OCI-LY3 (cell line): ENCODE measurements around the gene AATF.

Experiments used
- H2AFZ ChIP-seq: fragments of 200-600, 300-600 bp; shearing (Covaris generic); 2 replicates; pipeline ENCODE4 v1.6.0; 2014; ENCODE audit warnings: antibody characterized with exemption, low read depth, low read length
- H3K27ac ChIP-seq: fragments of 200-600, 300-600 bp; sonication (generic); 2 replicates; pipeline ENCODE4 v1.5.1; 2014; ENCODE audit warnings: mild to moderate bottlenecking, low read length, moderate library complexity, mixed read lengths
- H3K27me3 ChIP-seq: fragments of 200-600, 300-600 bp; sonication (generic); 2 replicates; pipeline ENCODE4 v1.6.1; 2014; ENCODE audit warnings: low read depth, low read length, mixed read lengths
- H3K36me3 ChIP-seq: fragments of 200-600, 300-600 bp; sonication (generic); replicated peaks from 2 replicates; pipeline ENCODE3; 2014; ENCODE audit warnings: low read depth, low read length, mixed read lengths
- H3K4me1 ChIP-seq: fragments of 300-600, 200-600 bp; sonication (generic); 2 replicates; pipeline ENCODE4 v1.6.1; 2014; ENCODE audit warnings: low read length, mixed read lengths
- H3K4me2 ChIP-seq: fragments of 200-600, 300-600 bp; sonication (generic); 2 replicates; pipeline ENCODE4 v1.6.1; 2014; ENCODE audit warnings: low read length, mixed read lengths
- H3K4me3 ChIP-seq: fragments of 300-600, 200-600 bp; sonication (generic); 2 replicates; pipeline ENCODE4 v1.5.1; 2014; ENCODE audit warnings: antibody characterized with exemption, mild to moderate bottlenecking, low read length, moderate library complexity
- H3K79me2 ChIP-seq: fragments of 300-600, 200-600 bp; shearing (Covaris generic); 2 replicates; pipeline ENCODE4 v1.6.1; 2014; ENCODE audit warnings: mild to moderate bottlenecking, low read length, mixed read lengths
- H3K9ac ChIP-seq: fragments of 300-600, 200-600 bp; shearing (Covaris generic); 2 replicates; pipeline ENCODE4 v1.6.0; 2014; ENCODE audit warnings: mild to moderate bottlenecking, low read length, moderate library complexity
- H3K9me3 ChIP-seq: fragments of 200-600, 300-600 bp; shearing (Covaris generic); 2 replicates; pipeline ENCODE4 v1.6.1; 2014; ENCODE audit warnings: low read length, mixed read lengths; ENCODE audit not compliant: insufficient read depth
- H4K20me1 ChIP-seq: fragments of 200-600, 300-600 bp; sonication (generic); 2 replicates; pipeline ENCODE4 v1.6.1; 2016; ENCODE audit warnings: low read length, mixed read lengths; ENCODE audit not compliant: insufficient read depth
- EZH2phosphoT487 ChIP-seq: fragments of 200-600 bp; shearing (Covaris generic); IDR thresholded peaks from 2 replicates; pipeline ENCODE4 v1.6.1; 2018; ENCODE audit warnings: antibody characterized with exemption, mixed run types, low read depth
- TF ChIP-seq, protein P1 (sequence below): fragments of 200-600, 300-600 bp; sonication (generic); IDR thresholded peaks from 2 replicates; pipeline ENCODE4 v1.5.1; 2014; ENCODE audit warnings: antibody characterized with exemption, low read length, low read depth

Gene AATF

DNA sequence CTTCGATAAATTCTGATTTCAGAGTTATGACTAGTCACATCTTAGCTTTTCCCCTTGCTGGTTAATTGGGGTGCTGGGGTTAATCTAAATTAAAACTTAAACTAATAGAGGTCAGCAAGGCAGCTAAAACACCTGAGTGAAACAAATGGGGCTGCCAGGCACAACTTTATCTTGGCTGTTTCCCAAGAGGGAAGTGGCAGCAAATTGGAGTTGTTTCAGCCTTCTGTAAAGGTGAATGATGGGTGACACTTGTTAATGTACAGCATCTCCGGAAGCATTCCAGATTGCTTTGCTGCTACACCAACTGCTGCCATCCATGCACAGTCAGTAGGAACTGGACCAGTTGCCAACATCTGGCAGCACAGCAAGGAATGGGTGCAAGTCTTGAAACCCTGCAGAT lies 43.9 kb downstream of the AATF start:
- Histone ChIP-seq H3K4me2 (no peak overlapping the region), H4K20me1 (peaks cover 3% of the 10 kb centered on the region; the same call in 1 of the 2 replicates), H3K79me2 (peaks cover 20% of the 10 kb centered on the region), H2AFZ (no peak overlapping the region), H3K9me3 (no peaks in the 10 kb centered on the region), H3K27ac (no peak overlapping the region), H3K9ac (no peak overlapping the region), H3K27me3 (no peaks in the 10 kb centered on the region), H3K4me1 (no peaks in the 10 kb centered on the region), H3K36me3 (peaks cover 61% of the 10 kb centered on the region), H3K4me3 (no peak overlapping the region)
- TF ChIP-seq, protein P1, sequence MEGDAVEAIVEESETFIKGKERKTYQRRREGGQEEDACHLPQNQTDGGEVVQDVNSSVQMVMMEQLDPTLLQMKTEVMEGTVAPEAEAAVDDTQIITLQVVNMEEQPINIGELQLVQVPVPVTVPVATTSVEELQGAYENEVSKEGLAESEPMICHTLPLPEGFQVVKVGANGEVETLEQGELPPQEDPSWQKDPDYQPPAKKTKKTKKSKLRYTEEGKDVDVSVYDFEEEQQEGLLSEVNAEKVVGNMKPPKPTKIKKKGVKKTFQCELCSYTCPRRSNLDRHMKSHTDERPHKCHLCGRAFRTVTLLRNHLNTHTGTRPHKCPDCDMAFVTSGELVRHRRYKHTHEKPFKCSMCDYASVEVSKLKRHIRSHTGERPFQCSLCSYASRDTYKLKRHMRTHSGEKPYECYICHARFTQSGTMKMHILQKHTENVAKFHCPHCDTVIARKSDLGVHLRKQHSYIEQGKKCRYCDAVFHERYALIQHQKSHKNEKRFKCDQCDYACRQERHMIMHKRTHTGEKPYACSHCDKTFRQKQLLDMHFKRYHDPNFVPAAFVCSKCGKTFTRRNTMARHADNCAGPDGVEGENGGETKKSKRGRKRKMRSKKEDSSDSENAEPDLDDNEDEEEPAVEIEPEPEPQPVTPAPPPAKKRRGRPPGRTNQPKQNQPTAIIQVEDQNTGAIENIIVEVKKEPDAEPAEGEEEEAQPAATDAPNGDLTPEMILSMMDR, result no peak

DNA sequence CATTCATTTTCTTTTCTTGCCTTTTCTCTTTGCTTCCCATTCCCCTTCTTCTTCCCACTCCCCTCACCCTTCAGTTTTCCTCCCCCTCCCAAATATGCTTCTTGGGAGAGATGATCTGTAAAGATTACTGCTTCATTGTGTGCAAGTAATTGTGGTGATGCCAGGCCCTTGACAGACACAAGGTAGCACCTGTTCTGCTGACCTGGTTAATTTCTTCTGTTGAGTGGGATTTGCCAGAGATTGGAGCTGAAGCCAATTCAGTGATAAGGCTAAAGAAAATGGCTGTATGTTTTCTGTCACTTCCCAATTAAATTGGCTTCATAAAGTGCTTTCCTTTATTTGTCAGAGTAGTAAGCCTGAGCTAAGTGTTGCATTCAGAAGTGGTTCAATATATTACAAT lies 44.5 kb downstream of the AATF start:
- H3K36me3 ChIP-seq, result peaks cover 65% of the 10 kb centered on the region
- no peak for TF ChIP-seq EZH2phosphoT487
- TF ChIP-seq, protein P1, result no peak

DNA sequence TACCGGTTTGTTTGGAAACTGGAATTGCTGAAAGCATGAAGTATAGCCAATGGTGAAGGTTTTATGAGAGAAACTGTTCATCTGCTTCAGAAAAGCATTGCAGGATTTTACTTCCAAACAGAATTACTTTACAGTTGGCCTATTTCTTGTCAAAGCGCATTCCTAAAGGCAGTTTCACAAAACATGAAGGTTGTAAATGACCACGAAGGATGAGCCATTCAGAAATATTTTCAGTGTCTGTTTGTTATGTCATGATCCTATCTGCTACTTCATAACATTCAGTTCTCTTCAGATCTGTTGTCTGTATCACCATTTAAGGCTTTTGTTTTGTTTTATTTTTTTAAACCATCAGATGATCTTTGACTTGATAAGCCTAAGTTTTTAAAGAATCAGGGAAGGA lies 45.7 kb downstream of the AATF start:
- TF ChIP-seq EZH2phosphoT487, result no peak
- TF ChIP-seq, protein P1, result no peak
- Histone ChIP-seq H3K79me2 (peaks cover 20% of the 10 kb centered on the region), H3K36me3 (peaks cover 64% of the 10 kb centered on the region), H4K20me1 (peaks cover 3% of the 10 kb centered on the region; the same call in 1 of the 2 replicates), H3K4me3 (no peak overlapping the region), H3K9ac (no peak overlapping the region), H3K9me3 (no peaks in the 10 kb centered on the region), H3K27me3 (no peaks in the 10 kb centered on the region), H3K4me1 (no peaks in the 10 kb centered on the region), H2AFZ (no peak overlapping the region), H3K27ac (no peak overlapping the region), H3K4me2 (no peak overlapping the region)

More for the DNA sequence above, 44.5 kb downstream of the AATF start:
- H2AFZ ChIP-seq, result no peak overlapping the region
- H3K79me2 ChIP-seq, result peaks cover 20% of the 10 kb centered on the region
- H3K4me3 ChIP-seq, result no peak overlapping the region
- no peaks in the 10 kb centered on the region for H3K9me3 ChIP-seq
- H3K9ac ChIP-seq, result no peak overlapping the region
- H3K27me3 ChIP-seq, result no peaks in the 10 kb centered on the region
- H3K4me2 ChIP-seq, result no peak overlapping the region
- H3K4me1 ChIP-seq, result no peaks in the 10 kb centered on the region
- no peak overlapping the region for H3K27ac ChIP-seq
- peaks cover 3% of the 10 kb centered on the region; the same call in 1 of the 2 replicates for H4K20me1 ChIP-seq

GRCh38 chr17:36999471-36999870 lies 50.7 kb downstream of the AATF start:
- no peak overlapping the region for H3K27ac ChIP-seq
- peaks cover 68% of the 10 kb centered on the region for H3K36me3 ChIP-seq
- no peaks in the 10 kb centered on the region for H3K9me3 ChIP-seq
- H3K4me2 ChIP-seq, result no peak overlapping the region
- H3K4me3 ChIP-seq, result no peak overlapping the region
- no peaks in the 10 kb centered on the region for H3K27me3 ChIP-seq
- no peaks in the 10 kb centered on the region for H3K4me1 ChIP-seq
- no peak for TF ChIP-seq EZH2phosphoT487
- TF ChIP-seq, protein P1, result no peak
- H2AFZ ChIP-seq, result no peak overlapping the region
- no peak overlapping the region for H3K9ac ChIP-seq
- peaks cover 8% of the 10 kb centered on the region; the same call in 1 of the 2 replicates for H3K79me2 ChIP-seq
- H4K20me1 ChIP-seq, result no peaks in the 10 kb centered on the region
